GM18507 (cell line): Measurements from ENCODE around the gene TESK2.

Source experiments
- DNase-seq: peaks from one replicate; pipeline ENCODE4 v3.0.0; 2011; ENCODE audit warnings: low read depth; ENCODE audit not compliant: insufficient read length; ENCODE audit errors: extremely low spot score
- FAIRE-seq: peaks from 2 replicates; lab custom pipeline; 2011; peaks lifted over from hg19 to GRCh38; lab: Jason Lieb, UNC

The TESK2 gene

DNA sequence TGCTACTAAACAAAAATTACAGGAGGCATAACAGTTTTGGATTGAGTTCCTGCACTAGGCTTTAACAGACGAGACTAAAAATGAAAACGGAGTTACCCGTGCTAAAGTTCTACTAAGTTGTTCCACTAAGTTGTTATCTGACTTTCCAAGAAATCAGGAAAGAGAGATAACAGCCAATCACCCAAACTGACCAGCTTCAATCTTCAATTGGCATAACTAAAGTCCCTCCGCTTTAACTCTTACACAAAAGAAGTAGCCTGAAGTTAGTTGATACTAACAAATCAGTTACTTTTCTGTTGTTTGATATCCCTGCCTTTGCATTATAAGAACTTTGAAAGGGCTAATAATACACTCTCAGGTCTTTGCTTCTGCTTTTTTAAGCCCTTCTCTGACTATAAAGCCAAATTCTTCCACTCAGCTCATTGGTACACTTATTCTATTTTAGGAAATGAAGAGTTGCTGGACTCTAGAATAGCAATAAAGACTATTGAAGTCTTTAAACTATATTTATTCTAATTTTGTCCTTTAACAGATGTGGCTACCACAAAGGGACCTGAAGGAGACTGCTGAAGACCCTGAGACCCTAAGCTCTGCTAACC, 61.3 kb downstream of the TESK2 start:
- DNase-seq: no peak
- no peak for FAIRE-seq

DNA sequence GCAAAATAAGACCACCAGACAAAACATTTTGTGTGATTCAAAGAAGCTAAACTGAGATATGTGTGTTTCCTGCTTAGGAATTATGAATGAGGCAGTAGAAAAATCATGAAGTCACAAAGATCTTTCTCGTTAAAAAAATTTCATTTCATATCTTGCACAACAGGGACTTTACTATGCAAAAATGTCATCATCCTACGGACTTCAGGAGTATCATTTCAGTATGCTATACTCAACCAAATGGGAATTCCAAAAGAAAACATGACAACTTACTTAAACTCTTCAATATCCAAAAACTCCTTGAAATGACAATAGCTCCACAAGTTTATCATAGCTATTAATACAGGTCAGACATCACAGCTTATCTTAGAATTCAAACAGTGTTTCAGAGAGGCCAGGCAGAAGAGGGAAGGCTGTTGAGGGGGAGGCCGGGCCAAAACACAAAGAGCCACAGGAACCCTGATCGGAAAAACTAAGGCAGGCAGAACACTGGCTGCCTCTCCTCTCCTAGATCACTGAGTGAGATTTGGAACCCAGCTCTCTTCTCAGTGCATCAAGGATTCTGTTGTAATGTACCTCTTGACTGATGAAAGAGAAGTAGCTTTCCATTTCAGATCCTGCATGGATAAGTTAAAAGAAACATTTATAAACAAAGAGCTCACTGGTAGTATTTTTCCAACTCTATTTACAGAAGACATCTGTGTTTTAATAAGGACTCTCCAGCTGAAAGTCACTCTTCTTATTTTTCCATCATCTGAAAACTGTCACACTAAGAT, 66.9 kb downstream of the TESK2 start:
- FAIRE-seq: no peak
- no peak for DNase-seq

DNA sequence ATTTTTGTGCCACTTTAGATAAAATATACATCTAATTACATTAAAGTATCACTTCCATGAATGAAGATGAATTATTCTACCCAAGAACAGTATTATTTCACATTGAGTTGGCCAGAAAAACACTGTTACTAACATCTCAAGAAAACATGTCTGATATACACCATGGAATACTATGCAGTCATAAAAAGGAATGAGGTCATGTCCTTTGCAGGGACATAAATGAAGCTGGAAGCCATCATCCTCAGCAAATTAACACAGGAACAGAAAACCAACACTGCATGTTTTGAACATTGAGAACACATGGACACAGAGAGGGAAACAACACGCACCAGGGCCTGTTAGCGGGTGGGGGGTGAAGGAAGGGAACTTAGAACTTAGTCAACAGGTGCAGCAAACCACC, 69.0 kb downstream of the TESK2 start:
- DNase-seq: no peak
- no peak for FAIRE-seq

DNA sequence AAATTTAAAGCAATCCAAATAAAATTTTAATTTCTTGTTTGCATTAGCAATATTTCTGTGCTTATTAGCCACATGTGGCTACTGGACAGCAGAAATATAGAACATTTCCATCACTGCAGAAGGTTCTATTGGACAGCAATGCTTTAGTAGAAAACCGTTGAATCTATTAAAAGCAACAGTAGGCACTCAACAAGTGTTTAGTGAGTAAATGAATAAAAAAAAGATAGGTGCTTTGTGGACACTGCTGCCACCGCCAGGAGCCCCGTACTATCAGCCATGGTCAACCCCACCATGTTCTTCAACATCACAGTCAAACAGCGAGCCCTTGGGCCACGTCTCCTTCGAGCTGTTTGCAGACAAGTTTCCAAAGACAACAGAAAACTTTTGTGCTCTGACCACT, 76.2 kb downstream of the TESK2 start:
- FAIRE-seq (no peak), DNase-seq (no peak)

- no peak for DNase-seq
- FAIRE-seq: peak; percentile 44
Measured at GRCh38 chr1:45412899-45413298, 78.1 kb downstream of the TESK2 start.

DNA sequence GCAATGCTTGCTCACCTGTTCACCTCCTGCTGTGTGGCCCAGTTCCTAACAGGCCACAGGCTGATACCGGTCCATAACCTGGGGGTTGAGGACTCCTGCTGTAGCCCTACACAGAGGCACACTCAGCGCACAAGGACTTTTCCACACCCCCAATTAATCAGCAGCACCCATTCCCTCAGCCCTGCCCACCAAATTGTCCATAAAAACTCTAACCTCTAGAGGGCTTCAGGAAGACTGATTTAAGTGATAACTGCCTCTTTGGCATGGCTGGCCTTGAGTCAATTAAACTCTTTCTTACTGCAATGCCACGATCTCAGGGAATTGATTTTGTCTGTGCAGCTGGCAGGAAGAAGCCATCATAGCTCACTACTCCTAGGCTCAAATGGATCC, 79.5 kb downstream of the TESK2 start:
- no peak for DNase-seq
- no peak for FAIRE-seq

DNA sequence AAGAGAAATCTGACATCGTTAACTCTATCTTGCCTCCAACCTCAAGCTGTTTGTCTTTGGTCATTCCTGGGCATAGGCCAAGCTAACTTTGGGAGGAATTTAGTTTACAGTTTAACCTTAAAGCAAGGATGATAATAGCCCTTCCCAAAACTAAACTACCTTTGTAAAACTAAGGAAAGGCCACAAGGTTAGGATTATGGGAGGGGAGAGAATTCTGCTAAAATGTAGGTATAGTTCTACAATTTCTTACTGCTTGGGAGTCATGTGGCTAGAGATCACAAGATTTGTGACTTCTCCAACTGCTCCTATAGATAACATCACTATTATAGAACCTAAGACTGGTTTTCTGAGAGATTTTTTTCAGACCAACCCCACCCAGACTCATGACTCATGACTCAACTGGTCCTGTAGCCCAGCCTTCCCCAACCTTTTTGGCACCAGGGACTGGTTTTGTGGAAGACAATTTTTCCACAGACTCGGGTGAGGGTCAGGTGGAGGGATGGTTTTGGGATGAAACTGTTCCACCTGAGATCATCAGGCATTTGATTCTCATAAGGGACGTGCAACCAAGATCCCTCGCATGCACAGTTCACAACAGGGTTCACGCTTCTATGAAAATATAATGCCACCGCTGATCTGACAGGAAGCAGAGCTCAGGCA, 80.0 kb downstream of the TESK2 start:
- DNase-seq: no peak
- peak; percentile 38 for FAIRE-seq

- DNase-seq: no peak
- FAIRE-seq: no peak
Measured at GRCh38 chr1:45409276-45409675, 81.7 kb downstream of the TESK2 start.

GRCh38 chr1:45407629-45408287, 83.2 kb downstream of the TESK2 start:
- no peak for FAIRE-seq

GRCh38 chr1:45405636-45406035, 85.3 kb downstream of the TESK2 start:
- FAIRE-seq (no peak), DNase-seq (no peak)

More at GRCh38 chr1:45407629-45408287, 83.2 kb downstream of the TESK2 start:
- no peak for DNase-seq

GRCh38 chr1:45403718-45404117, 87.2 kb downstream of the TESK2 start:
- DNase-seq (no peak), FAIRE-seq (no peak)

DNA sequence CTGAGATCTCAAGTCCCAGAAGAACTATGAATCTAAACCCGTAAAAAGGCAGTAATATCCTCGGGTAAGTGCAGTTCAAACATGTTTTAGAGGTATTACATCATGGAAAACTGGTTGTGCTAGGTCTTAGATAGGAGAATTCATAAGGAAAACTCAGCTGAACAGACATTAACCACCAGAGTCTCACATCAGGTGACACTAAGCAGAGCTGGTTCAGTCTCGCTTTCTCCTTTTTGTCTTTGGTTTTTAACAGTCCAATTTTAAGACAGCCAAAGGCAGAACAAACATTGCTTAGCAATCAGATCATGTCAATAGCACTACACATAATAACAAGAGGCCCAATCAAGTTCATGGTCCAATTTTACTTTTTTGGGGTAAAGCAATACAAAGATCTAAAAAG, 87.7 kb downstream of the TESK2 start:
- no peak for DNase-seq
- no peak for FAIRE-seq

DNA sequence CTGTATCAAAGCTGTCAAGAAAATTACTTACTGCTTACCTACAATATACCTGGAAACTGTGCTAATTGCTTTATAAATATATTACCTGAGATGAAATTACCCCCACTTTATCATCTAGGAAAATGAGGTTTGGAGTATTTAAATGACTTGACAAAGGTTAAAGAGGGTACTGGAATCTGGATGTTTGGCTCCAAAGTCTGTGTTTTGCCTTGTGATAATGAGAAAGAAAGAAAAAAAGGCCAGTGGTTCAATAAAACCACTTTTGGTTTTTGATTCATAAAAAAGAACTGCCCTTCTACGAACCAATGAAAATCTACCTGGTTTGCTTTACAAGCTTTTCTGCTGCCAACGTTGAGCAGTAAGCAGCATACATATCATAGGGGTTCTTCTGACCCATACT, 89.4 kb downstream of the TESK2 start:
- DNase-seq: no peak
- no peak for FAIRE-seq

- FAIRE-seq: no peak
- no peak for DNase-seq
Measured at GRCh38 chr1:45400049-45400448, 90.9 kb downstream of the TESK2 start.

- DNase-seq (no peak), FAIRE-seq (no peak)
Measured at GRCh38 chr1:45397285-45397684, 93.7 kb downstream of the TESK2 start.

- FAIRE-seq (no peak), DNase-seq (no peak)
Measured at GRCh38 chr1:45395582-45395981, 95.4 kb downstream of the TESK2 start.

DNA sequence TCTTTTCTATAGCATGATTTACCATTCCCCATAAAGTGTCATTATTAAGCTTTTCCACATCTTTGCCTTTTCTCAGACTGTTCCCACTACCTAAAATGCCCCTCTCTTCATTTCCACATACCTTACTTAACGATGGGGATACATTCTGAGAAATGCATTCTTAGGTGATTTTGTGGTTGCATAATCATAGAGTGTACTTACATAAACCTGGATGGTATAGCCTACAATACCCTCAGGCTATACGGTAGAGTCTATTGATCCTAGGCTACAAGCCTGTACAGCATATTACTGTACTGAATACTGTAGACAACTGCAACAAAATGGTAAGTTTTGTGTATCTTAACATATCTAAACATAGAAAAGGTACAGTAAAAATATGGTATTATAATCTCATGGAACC, 95.9 kb downstream of the TESK2 start:
- DNase-seq (no peak), FAIRE-seq (peak; percentile 9)

DNA sequence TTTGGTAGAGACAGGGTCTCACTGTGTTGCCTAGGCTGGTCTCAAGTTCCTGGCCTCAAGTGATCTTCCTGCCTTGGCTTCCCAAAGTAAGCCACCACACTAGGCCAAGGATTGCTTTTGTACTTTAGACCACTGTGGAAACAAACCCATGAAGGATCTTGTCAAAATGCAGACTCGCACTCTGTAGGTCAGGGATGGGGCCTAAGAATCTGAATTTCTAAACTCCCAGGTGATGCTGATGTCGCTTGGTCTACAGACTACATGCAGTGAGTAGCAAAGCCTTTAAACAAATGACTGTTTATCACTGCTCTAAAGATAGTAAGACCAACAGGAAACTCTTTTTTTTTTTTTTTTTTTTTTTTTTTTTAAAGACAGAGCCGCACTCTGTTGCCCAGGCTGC, 96.6 kb downstream of the TESK2 start:
- FAIRE-seq (no peak), DNase-seq (no peak)

DNA sequence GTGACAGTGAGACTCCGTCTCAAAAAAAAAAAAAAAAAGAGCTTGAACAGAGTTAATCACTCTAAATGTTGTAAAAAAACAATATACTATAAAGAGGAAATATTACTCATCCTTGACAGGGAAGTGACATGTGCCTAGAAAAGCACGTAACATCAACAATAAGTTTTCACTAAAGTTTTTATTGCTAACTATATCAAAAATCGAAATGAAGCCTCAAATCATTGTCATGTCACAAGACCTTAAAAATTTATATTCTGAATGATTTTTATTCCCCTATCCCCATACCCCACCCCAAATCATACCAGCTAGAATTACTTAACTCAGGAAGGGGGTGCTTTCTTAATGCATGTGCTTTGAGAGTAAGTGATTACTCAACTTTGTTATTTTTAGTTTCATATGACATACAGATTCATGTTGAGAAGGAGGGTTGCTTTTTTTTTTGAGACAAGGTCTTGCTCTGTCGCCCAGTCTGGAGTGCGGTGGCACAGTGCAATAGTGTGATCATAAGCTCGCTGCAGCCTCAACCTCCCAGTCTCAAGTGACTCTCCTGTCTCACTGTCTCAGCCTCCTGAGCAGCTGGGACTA, 97.2 kb downstream of the TESK2 start:
- DNase-seq (no peak), FAIRE-seq (peak; percentile 87)

GRCh38 chr1:45386219-45386618, 104.7 kb downstream of the TESK2 start:
- DNase-seq (no peak), FAIRE-seq (no peak)
